HFFc6 (cell line): ENCODE results near the gene CA12. TPM values are rescaled to one million over a fixed set of nuclear protein-coding genes. Genes with fewer than 3 reads are reported as not detected.

ENCODE experiments used
- DNase-seq: peaks from one replicate; pipeline ENCODE4 v3.0.0-alpha.2; 2018
- H3K27ac Mint-ChIP-seq: 2 replicates; pipeline ENCODE4 v1.8.0; 2020; ENCODE audit warnings: mild to moderate bottlenecking, mixed read lengths
- H3K27me3 Mint-ChIP-seq: 2 replicates; pipeline ENCODE4 v1.8.0; 2021; ENCODE audit warnings: mild to moderate bottlenecking, moderate library complexity, mixed read lengths; ENCODE audit not compliant: insufficient read depth
- H3K36me3 Mint-ChIP-seq: 2 replicates; pipeline ENCODE4 v1.8.0; 2021; ENCODE audit warnings: low read depth, mixed read lengths
- H3K4me1 Mint-ChIP-seq: 2 replicates; pipeline ENCODE4 v1.8.0; 2020; ENCODE audit warnings: low read depth, mixed read lengths
- H3K4me3 Mint-ChIP-seq: 2 replicates; pipeline ENCODE4 v1.8.0; 2020; ENCODE audit warnings: mild to moderate bottlenecking, moderate library complexity, mixed read lengths
- H3K9me3 Mint-ChIP-seq: 2 replicates; pipeline ENCODE4 v1.8.0; 2020; ENCODE audit warnings: mild to moderate bottlenecking, mixed read lengths
- CTCF ChIP-seq: fragments of 200-600 bp; sonication (generic); IDR thresholded peaks from 2 replicates; pipeline ENCODE4 v1.5.0; 2021; ENCODE audit warnings: antibody characterized with exemption, mild to moderate bottlenecking
- total RNA-seq, 6 experiments: library from RNA; stranded (reverse); fragmentation: NEBNext Ultra II Directional; extraction: Animal tissue kit (Norgen Biotek cat#: 25700); gene quantifications; 2 replicates in 1 of 6; 3 replicates in 5 of 6; pipeline ENCODE4 v1.2.3, GENCODE V29; 2021

CA12 gene
- total RNA-seq, 6 experiments from 2014 or later = 8.3 to 18.2 (median 15.8) TPM

GRCh38 chr15:63354821-63355650, 26.6 kb downstream of the CA12 start:
- peaks cover 6% of the 10 kb centered on the region for H3K4me1 Mint-ChIP-seq
- DNase-seq = no peak
- TF ChIP-seq CTCF = no peak
- peaks cover 6% of the 10 kb centered on the region for H3K27me3 Mint-ChIP-seq
- H3K9me3 Mint-ChIP-seq = no peaks in the 10 kb centered on the region
- no peak overlapping the region for H3K4me3 Mint-ChIP-seq
- H3K27ac Mint-ChIP-seq = no peak overlapping the region
- no peaks in the 10 kb centered on the region for H3K36me3 Mint-ChIP-seq

GRCh38 chr15:63353887-63354286, 27.8 kb downstream of the CA12 start:
- no peak overlapping the region for H3K27ac Mint-ChIP-seq
- H3K27me3 Mint-ChIP-seq = peaks cover 2% of the 10 kb centered on the region; the same call in 1 of the 2 replicates
- no peak for DNase-seq
- H3K4me3 Mint-ChIP-seq = no peak overlapping the region
- no peaks in the 10 kb centered on the region for H3K36me3 Mint-ChIP-seq
- H3K4me1 Mint-ChIP-seq = peaks cover 17% of the 10 kb centered on the region
- no peaks in the 10 kb centered on the region for H3K9me3 Mint-ChIP-seq
- TF ChIP-seq CTCF = no peak

GRCh38 chr15:63353261-63353660, 28.4 kb downstream of the CA12 start:
- Mint-ChIP-seq H3K9me3 (no peaks in the 10 kb centered on the region), H3K4me1 (peaks cover 24% of the 10 kb centered on the region)

GRCh38 chr15:63352808-63353207, 28.8 kb downstream of the CA12 start:
- Mint-ChIP-seq H3K27me3 (peaks cover 2% of the 10 kb centered on the region; the same call in 1 of the 2 replicates), H3K36me3 (no peaks in the 10 kb centered on the region), H3K27ac (no peak overlapping the region), H3K9me3 (no peaks in the 10 kb centered on the region), H3K4me1 (peaks cover 28% of the 10 kb centered on the region), H3K4me3 (no peak overlapping the region)
- no peak for DNase-seq
- no peak for TF ChIP-seq CTCF

More at GRCh38 chr15:63353261-63353660, 28.4 kb downstream of the CA12 start:
- H3K27ac Mint-ChIP-seq = no peak overlapping the region
- H3K36me3 Mint-ChIP-seq = no peaks in the 10 kb centered on the region
- no peak for TF ChIP-seq CTCF
- DNase-seq = no peak
- peaks cover 2% of the 10 kb centered on the region; the same call in 1 of the 2 replicates for H3K27me3 Mint-ChIP-seq
- no peak overlapping the region for H3K4me3 Mint-ChIP-seq

- DNase-seq = no peak
- peaks cover 42% of the 10 kb centered on the region for H3K4me1 Mint-ChIP-seq
- no peaks in the 10 kb centered on the region for H3K9me3 Mint-ChIP-seq
- H3K27ac Mint-ChIP-seq = no peak overlapping the region
- no peak overlapping the region for H3K4me3 Mint-ChIP-seq
- H3K27me3 Mint-ChIP-seq = peaks cover 2% of the 10 kb centered on the region; the same call in 1 of the 2 replicates
- H3K36me3 Mint-ChIP-seq = no peaks in the 10 kb centered on the region
- TF ChIP-seq CTCF = no peak
These were observed 30.5 kb downstream of the CA12 start for GRCh38 chr15:63351170-63351569.
